Measurements from ENCODE around the gene BRSK1.

DNA sequence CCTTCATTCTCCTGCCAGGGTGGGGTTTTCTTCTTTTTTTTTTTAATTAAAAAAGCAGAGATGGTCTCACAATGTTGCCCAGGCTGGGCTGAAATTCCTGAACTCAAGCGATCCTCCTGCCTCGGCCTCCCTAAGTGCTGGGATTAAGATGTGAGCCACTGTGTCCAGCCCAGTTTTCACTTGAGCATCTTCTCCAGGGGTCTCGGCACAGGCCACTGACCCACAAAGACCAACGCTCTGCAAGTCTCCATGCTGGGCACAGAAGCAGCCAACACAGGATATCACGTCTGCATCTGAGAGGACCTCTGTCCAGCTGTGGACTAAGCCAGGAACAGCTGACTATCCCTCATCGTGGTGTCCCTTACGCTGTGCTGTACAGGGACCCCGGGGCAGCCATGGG lies 45.8 kb upstream of the BRSK1 start:
- no peak for TF ChIP-seq EP300 (IDR thresholded peaks at IDR 0.05; ENCODE audit: borderline replicate concordance)
- TF ChIP-seq FOXM1 (IDR thresholded peaks at IDR 0.05; ENCODE audit: borderline replicate concordance, low read depth): no peak
- TF ChIP-seq TAF1 (IDR thresholded peaks at IDR 0.05; ENCODE audit: low read depth): no peak
- no peak for TF ChIP-seq RAD21 (IDR thresholded peaks at IDR 0.05; ENCODE audit: low read depth)
- no peak for TF ChIP-seq CREB1 (IDR thresholded peaks at IDR 0.05; ENCODE audit: low read depth)
- no peak for TF ChIP-seq YY1 (IDR thresholded peaks at IDR 0.05; ENCODE audit: low read depth)
- TF ChIP-seq CEBPB (IDR thresholded peaks at IDR 0.05): no peak
